ENCODE measurements around the gene SRC. TPM values are rescaled to one million over a fixed set of nuclear protein-coding genes. Genes with fewer than 3 reads are reported as not detected.

The SRC gene
- polyA plus RNA-seq, 1 donor (not counting 4 experiments of a cell fraction or from before 2014, with no cell fraction given): 22.8 TPM

- no peak for DNase-seq (ENCODE audit: low read depth, low spot score)
- TF ChIP-seq, protein P1, sequence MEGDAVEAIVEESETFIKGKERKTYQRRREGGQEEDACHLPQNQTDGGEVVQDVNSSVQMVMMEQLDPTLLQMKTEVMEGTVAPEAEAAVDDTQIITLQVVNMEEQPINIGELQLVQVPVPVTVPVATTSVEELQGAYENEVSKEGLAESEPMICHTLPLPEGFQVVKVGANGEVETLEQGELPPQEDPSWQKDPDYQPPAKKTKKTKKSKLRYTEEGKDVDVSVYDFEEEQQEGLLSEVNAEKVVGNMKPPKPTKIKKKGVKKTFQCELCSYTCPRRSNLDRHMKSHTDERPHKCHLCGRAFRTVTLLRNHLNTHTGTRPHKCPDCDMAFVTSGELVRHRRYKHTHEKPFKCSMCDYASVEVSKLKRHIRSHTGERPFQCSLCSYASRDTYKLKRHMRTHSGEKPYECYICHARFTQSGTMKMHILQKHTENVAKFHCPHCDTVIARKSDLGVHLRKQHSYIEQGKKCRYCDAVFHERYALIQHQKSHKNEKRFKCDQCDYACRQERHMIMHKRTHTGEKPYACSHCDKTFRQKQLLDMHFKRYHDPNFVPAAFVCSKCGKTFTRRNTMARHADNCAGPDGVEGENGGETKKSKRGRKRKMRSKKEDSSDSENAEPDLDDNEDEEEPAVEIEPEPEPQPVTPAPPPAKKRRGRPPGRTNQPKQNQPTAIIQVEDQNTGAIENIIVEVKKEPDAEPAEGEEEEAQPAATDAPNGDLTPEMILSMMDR (optimal IDR thresholded peaks at IDR 0.05 in 1 of 3, IDR thresholded peaks at IDR 0.05 in 1 of 3, conservative IDR thresholded peaks at IDR 0.05 in 1 of 3; ENCODE audit: extremely low read depth in 1 of 3, insufficient read depth in 2 of 3, low read length in 3 of 3): no peak
- TF ChIP-seq EZH2 (IDR thresholded peaks at IDR 0.05; ENCODE audit: low read length): no peak
- Histone ChIP-seq H3K4me3 (ENCODE audit: control insufficient read depth in 2 of 3, extremely low read depth in 1 of 3, insufficient read depth in 2 of 3, low read depth in 1 of 3, low read length in 3 of 3) (no peak overlapping the region), H3K4me1 (ENCODE audit: control insufficient read depth, extremely low read depth, insufficient read depth, low read length) (peaks cover 1% of the 10 kb centered on the region), H3K4me2 (ENCODE audit: control insufficient read depth, extremely low read depth, insufficient read depth, low read depth, low read length) (no peak overlapping the region), H3K36me3 (ENCODE audit: control insufficient read depth in 2 of 2, extremely low read depth in 1 of 2, insufficient read depth in 2 of 2, low read length in 2 of 2) (peaks cover 8 to 10% of the 10 kb centered on the region in 2 experiments), H3K9me1 (ENCODE audit: control insufficient read depth, extremely low read depth, insufficient read depth, low read length) (no peaks in the 10 kb centered on the region), H2AFZ (ENCODE audit: control insufficient read depth, low read length) (no peak overlapping the region), H3K27ac (ENCODE audit: control insufficient read depth, insufficient read depth, low read length) (no peak overlapping the region), H3K27me3 (ENCODE audit: control insufficient read depth, extremely low read depth, insufficient read depth, low read length) (no peaks in the 10 kb centered on the region), H3K79me2 (ENCODE audit: control insufficient read depth, insufficient read depth, low read length) (peaks cover 65% of the 10 kb centered on the region), H3K9ac (ENCODE audit: control insufficient read depth, extremely low read depth, insufficient read depth, low read length) (no peak overlapping the region), H3K9me3 (ENCODE audit: control insufficient read depth, low read depth, low read length) (no peaks in the 10 kb centered on the region), H4K20me1 (ENCODE audit: control insufficient read depth, extremely low read depth, insufficient read depth, low read length) (no peaks in the 10 kb centered on the region)
- no peak for FAIRE-seq
- dilution Hi-C loops (cut with MboI; ENCODE audit: extremely low pct_ligation_motif_present, low sequenced_read_pairs): no loop called here
These were observed 19.0 kb downstream of the SRC start for GRCh38 chr20:37364927-37365272.

GRCh38 chr20:37365760-37366638, 20.1 kb downstream of the SRC start:
- TF ChIP-seq EZH2 (IDR thresholded peaks at IDR 0.05; ENCODE audit: low read length): no peak
- TF ChIP-seq, protein P1 (optimal IDR thresholded peaks at IDR 0.05 in 1 of 3, IDR thresholded peaks at IDR 0.05 in 1 of 3, conservative IDR thresholded peaks at IDR 0.05 in 1 of 3; ENCODE audit: extremely low read depth in 1 of 3, insufficient read depth in 2 of 3, low read length in 3 of 3): no peak
- H3K79me2 ChIP-seq (ENCODE audit: control insufficient read depth, insufficient read depth, low read length): peaks cover 59% of the 10 kb centered on the region
- H3K4me2 ChIP-seq (ENCODE audit: control insufficient read depth, extremely low read depth, insufficient read depth, low read depth, low read length): no peak overlapping the region
- H3K9me1 ChIP-seq (ENCODE audit: control insufficient read depth, extremely low read depth, insufficient read depth, low read length): no peaks in the 10 kb centered on the region
- FAIRE-seq (no peak), DNase-seq (ENCODE audit: low read depth, low spot score) (no peak)
- no peaks in the 10 kb centered on the region for H3K9me3 ChIP-seq (ENCODE audit: control insufficient read depth, low read depth, low read length)
- H3K27me3 ChIP-seq (ENCODE audit: control insufficient read depth, extremely low read depth, insufficient read depth, low read length): no peaks in the 10 kb centered on the region
- H3K4me3 ChIP-seq (ENCODE audit: control insufficient read depth in 2 of 3, extremely low read depth in 1 of 3, insufficient read depth in 2 of 3, low read depth in 1 of 3, low read length in 3 of 3): no peak overlapping the region
- no peaks in the 10 kb centered on the region for H3K4me1 ChIP-seq (ENCODE audit: control insufficient read depth, extremely low read depth, insufficient read depth, low read length)
- H3K36me3 ChIP-seq (ENCODE audit: control insufficient read depth in 2 of 2, extremely low read depth in 1 of 2, insufficient read depth in 2 of 2, low read length in 2 of 2): peaks cover 8 to 14% of the 10 kb centered on the region in 2 experiments
- no peaks in the 10 kb centered on the region for H4K20me1 ChIP-seq (ENCODE audit: control insufficient read depth, extremely low read depth, insufficient read depth, low read length)
- dilution Hi-C loops (cut with MboI; ENCODE audit: extremely low pct_ligation_motif_present, low sequenced_read_pairs): no loop called here
- H2AFZ ChIP-seq (ENCODE audit: control insufficient read depth, low read length): no peak overlapping the region
- no peak overlapping the region for H3K9ac ChIP-seq (ENCODE audit: control insufficient read depth, extremely low read depth, insufficient read depth, low read length)
- no peak overlapping the region for H3K27ac ChIP-seq (ENCODE audit: control insufficient read depth, insufficient read depth, low read length)
